NCI-H128 (cell line): ENCODE data around the gene BAIAP2L1.

Experiments used
- DNase-seq: peaks from one replicate; lab custom pipeline; 2025; ENCODE audit not compliant: unreplicated experiment; lab: John Stamatoyannopoulos, UW

BAIAP2L1 gene

GRCh38 chr7:98280791-98281756, 119.8 kb downstream of the BAIAP2L1 start, which contains the start of gene BRI3:
TSS of gene BRI3 (plus strand) at chr7:98281686. CDS start at chr7:98281796, 110 bp downstream.
- peak; percentile 67 for DNase-seq

- no peak for DNase-seq
Measured at GRCh38 chr7:98280296-98280695, 120.6 kb downstream of the BAIAP2L1 start.

GRCh38 chr7:98278936-98279335, 122.0 kb downstream of the BAIAP2L1 start:
- no peak for DNase-seq

- no peak for DNase-seq
Measured at GRCh38 chr7:98278408-98278807, 122.5 kb downstream of the BAIAP2L1 start.

GRCh38 chr7:98276241-98276761, 124.6 kb downstream of the BAIAP2L1 start:
- DNase-seq, result no peak

GRCh38 chr7:98267303-98267702, 133.6 kb downstream of the BAIAP2L1 start:
- DNase-seq, result no peak

- DNase-seq, result no peak
Measured at GRCh38 chr7:98266840-98267239, 134.1 kb downstream of the BAIAP2L1 start.

- DNase-seq, result no peak
Measured at GRCh38 chr7:98265841-98266271, 135.0 kb downstream of the BAIAP2L1 start.

- DNase-seq, result no peak
Measured at GRCh38 chr7:98257701-98258100, 143.2 kb downstream of the BAIAP2L1 start.

GRCh38 chr7:98256431-98256830, 144.5 kb downstream of the BAIAP2L1 start:
- DNase-seq, result no peak

- no peak for DNase-seq
Measured at GRCh38 chr7:98254951-98255610, 145.8 kb downstream of the BAIAP2L1 start.

- no peak for DNase-seq
Measured at GRCh38 chr7:98254516-98254915, 146.4 kb downstream of the BAIAP2L1 start.

- no peak for DNase-seq
Measured at GRCh38 chr7:98252425-98253054, 148.3 kb downstream of the BAIAP2L1 start.

GRCh38 chr7:98251601-98252424, 149.1 kb downstream of the BAIAP2L1 start, which contains the start of gene TECPR1:
TSS of gene TECPR1 (minus strand) at chr7:98252232. CDS start at chr7:98246146, 6,086 bp downstream.
- peak; percentile 50 for DNase-seq

GRCh38 chr7:98251231-98251600, 149.7 kb downstream of the BAIAP2L1 start:
- no peak for DNase-seq

- no peak for DNase-seq
Measured at GRCh38 chr7:98250789-98251188, 150.1 kb downstream of the BAIAP2L1 start.

GRCh38 chr7:98249106-98249505, 151.8 kb downstream of the BAIAP2L1 start:
- DNase-seq, result no peak

GRCh38 chr7:98248156-98248555, 152.7 kb downstream of the BAIAP2L1 start:
- DNase-seq, result no peak

GRCh38 chr7:98244871-98245270, 156.0 kb downstream of the BAIAP2L1 start:
- DNase-seq, result no peak

GRCh38 chr7:98242934-98243333, 158.0 kb downstream of the BAIAP2L1 start:
- no peak for DNase-seq
